Measurements from ENCODE around the gene PAQR5.

DNA sequence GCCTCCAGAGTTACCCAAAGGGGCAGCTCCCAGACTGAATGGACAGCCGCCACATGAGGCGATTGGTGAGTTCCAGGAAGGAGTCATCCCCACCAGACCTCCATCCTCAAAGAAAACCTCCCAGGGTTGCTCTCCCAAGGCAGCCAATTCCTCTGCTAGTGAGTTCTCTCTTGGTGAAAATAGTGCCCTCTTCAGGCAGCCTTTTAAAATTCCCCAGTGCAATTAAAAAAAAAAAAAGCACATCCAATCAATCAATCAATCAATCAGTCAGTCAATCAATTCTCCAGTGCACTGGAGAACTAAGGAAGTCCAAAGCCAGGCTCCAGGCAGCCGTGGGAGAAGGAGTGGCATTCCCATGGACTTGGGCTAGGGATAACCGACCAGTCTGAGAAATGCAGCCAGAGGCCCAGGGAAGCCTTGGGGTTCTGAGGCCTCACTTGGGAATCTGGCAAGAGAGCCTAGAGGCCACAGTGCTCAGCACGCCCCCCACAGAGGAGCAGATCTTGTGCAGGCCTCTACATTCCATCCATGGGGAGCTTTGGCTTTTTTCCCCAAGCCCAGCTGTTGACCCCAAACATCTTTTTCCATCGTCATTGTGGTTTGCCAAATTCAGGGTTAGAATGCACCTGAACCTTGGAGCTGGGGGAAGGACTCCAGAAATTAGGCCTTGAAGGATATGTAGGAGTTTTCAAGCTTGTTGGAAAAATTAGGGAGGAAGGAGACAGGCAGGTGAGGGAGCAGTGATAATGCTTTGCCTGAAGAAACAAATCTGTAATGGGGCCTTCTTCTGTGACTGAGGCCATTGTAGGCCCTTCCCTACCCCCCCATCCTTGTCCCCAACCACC is 4.8 kb downstream of the PAQR5 start:
- TF ChIP-seq, protein P1, sequence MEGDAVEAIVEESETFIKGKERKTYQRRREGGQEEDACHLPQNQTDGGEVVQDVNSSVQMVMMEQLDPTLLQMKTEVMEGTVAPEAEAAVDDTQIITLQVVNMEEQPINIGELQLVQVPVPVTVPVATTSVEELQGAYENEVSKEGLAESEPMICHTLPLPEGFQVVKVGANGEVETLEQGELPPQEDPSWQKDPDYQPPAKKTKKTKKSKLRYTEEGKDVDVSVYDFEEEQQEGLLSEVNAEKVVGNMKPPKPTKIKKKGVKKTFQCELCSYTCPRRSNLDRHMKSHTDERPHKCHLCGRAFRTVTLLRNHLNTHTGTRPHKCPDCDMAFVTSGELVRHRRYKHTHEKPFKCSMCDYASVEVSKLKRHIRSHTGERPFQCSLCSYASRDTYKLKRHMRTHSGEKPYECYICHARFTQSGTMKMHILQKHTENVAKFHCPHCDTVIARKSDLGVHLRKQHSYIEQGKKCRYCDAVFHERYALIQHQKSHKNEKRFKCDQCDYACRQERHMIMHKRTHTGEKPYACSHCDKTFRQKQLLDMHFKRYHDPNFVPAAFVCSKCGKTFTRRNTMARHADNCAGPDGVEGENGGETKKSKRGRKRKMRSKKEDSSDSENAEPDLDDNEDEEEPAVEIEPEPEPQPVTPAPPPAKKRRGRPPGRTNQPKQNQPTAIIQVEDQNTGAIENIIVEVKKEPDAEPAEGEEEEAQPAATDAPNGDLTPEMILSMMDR (IDR thresholded peaks at IDR 0.05; ENCODE audit: borderline replicate concordance, extremely low read depth, low read length, poor library complexity, severe bottlenecking): peak; percentile 22
- no peak for TF ChIP-seq EZH2 (IDR thresholded peaks at IDR 0.05; ENCODE audit: borderline replicate concordance, low read depth, low read length, severe bottlenecking)

Data from DND-41 (cell line).